Adipocyte (in vitro differentiated cells): Measurements from ENCODE around the gene MAD2L2.

Source experiments
- DNase-seq: peaks from one replicate; pipeline ENCODE4 v3.0.0-alpha.2; 2015; ENCODE audit warnings: low read depth
- H3K27me3 ChIP-seq: replicated peaks from 2 replicates; pipeline ENCODE4 v1.7.0; 2013; ENCODE audit warnings: mild to moderate bottlenecking, low read length, moderate library complexity; ENCODE audit not compliant: control insufficient read depth, insufficient read depth
- H3K36me3 ChIP-seq: 2 replicates; pipeline ENCODE4 v1.7.0; 2013; ENCODE audit warnings: low read length, mild to moderate bottlenecking, moderate library complexity; ENCODE audit not compliant: control insufficient read depth, insufficient read depth, severe bottlenecking
- H3K4me1 ChIP-seq: 2 replicates; pipeline ENCODE4 v1.7.0; 2013; ENCODE audit warnings: mild to moderate bottlenecking, low read length, moderate library complexity; ENCODE audit not compliant: control insufficient read depth, insufficient read depth
- H3K4me3 ChIP-seq: 2 replicates; pipeline ENCODE4 v1.7.0; 2013; ENCODE audit warnings: mild to moderate bottlenecking, low read length, moderate library complexity
- H3K9ac ChIP-seq: 2 replicates; pipeline ENCODE4 v1.7.0; 2013; ENCODE audit warnings: mild to moderate bottlenecking, low read length, moderate library complexity
- H3K9me3 ChIP-seq: 2 replicates; pipeline ENCODE4 v1.7.0; 2013; ENCODE audit warnings: mild to moderate bottlenecking, low read length, moderate library complexity; ENCODE audit not compliant: control insufficient read depth

The MAD2L2 gene

DNA sequence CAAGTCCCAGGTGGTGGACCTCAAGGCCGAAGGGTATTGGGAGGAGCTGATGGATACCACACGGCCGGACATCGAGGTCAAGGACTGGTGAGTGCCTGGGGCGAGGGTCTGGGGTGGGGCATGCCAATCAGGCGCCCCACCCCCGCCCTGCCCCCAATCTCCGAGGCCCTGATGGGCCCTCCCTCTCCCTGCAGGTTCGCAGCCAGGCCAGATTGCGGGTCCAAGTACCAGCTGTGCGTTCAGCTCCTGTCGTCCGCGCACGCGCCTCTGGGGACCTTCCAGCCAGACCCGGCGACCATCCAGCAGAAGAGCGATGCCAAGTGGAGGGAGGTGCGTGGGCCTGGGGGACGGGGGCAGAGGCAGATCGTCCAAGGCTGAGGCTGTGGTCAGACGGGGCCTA, 22.4 kb downstream of the MAD2L2 start:
- Histone ChIP-seq H3K27me3 (no peaks in the 10 kb centered on the region), H3K36me3 (no peaks in the 10 kb centered on the region), H3K9me3 (no peaks in the 10 kb centered on the region), H3K4me3 (no peak overlapping the region), H3K4me1 (no peaks in the 10 kb centered on the region), H3K9ac (no peak overlapping the region)
- DNase-seq, result no peak

DNA sequence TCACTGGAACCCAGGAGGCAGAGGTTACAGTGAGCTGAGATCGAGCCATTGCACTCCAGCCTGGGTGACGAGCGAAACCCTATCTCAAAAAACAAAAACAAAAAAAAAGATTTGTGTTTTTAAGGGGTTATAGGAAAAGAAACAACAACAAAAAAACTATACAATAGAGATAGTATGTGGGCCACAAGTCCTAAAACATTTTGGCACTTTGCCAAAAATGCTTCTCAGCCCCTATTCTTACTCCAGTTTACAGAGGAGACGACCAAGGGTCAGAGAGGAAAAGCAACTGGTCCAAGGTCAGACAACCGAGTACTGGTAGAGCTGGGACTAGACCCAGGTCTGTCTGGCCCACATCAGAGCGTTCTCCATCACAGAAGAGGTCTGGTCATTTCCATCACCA, 23.3 kb downstream of the MAD2L2 start:
- DNase-seq, result no peak
- no peaks in the 10 kb centered on the region for H3K9me3 ChIP-seq
- no peak overlapping the region for H3K9ac ChIP-seq
- no peaks in the 10 kb centered on the region for H3K4me1 ChIP-seq
- H3K36me3 ChIP-seq, result no peaks in the 10 kb centered on the region
- no peaks in the 10 kb centered on the region for H3K27me3 ChIP-seq
- H3K4me3 ChIP-seq, result no peak overlapping the region

DNA sequence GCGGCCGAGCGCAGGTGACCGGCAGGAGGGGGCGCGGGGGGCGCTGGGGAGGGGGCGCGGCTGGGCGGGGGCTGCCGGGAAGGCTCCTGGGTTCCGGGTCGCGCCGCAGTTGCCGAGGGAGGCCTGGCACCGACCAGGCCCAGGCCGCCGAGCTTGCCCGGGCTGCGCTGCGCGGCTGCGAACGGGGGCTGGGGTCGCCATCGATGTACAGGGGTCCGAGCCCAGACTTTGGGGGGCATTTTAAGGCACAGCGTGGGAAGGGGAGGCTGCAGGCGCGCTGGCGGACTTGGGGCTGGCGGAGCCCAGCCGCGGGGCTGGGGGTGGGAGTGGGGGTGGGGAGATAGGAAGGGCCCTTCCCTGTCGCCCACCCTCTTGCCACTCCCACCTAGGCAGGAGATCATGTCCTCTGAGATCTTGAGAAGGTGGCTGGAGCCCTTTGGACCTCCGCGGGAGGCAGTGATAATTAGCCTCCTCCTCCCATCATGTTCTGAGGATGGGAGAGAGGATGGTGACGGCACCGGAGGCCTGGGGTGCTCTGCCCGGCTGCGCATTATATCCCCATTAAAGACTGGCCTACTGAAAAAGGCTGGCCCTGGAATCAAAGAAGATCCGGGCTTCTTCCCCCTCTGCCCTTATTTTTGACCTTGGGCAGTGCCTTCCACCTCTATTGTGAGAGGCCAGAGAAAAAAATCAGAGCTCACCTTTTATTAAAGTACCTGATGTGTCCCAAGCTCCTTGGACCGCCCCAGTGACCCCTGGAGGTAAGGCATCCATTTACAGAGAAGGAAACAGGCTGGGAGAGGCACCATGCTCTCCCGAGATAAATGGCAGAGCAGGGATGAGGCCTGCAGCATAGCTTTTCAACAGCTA, 25.8 kb downstream of the MAD2L2 start:
- Histone ChIP-seq H3K27me3 (peaks cover 7% of the 10 kb centered on the region), H3K4me3 (peak overlapping the region; percentile 73), H3K9ac (peak overlapping the region; percentile 68), H3K9me3 (no peaks in the 10 kb centered on the region), H3K4me1 (no peaks in the 10 kb centered on the region), H3K36me3 (no peaks in the 10 kb centered on the region)
- no peak for DNase-seq

DNA sequence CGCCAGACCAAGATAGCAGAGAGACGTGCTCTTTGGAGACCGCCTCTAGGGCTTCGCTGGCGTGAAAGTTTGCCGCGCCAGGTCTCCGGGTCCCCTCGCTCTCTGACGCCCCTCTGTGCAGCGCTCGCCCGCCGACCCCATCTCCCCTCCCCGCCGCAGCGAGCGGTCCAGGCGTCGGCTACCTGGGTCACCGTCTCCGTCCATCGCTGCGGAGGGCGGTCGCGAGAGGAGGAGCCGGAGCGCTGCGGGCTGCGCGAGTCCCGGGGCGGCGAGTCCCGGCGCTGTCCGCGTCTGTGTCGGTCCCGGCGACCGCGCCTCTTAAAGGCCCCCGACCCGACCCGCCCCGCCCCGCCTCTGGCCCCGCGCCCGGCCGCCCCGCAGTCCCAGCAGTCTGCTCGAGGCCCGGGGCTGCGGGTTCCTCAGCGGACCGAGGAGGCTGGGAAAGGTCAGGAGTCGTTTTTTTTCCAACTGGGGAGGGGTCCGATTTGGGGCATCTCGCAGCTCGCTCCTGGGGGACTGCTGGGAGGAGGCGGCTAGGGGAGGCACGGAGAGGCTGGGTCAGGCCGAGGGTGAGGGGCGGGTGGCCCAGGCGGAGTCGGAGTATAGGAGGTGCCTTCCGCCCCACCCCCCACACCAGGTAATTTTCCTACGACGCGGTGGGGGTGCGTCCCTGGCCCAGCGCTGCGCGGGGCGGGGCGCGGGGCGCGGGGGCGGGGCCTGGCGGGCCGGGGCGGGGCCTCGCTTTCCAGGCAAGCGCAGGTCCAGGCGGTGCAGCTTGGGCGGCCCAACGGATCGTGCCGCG, 26.6 kb downstream of the MAD2L2 start, which contains the start of the genes FBXO2 and FBXO44:
TSS of gene FBXO2 (minus strand) at position 293 of the 802 bp plus-strand sequence. CDS start at position 204, 89 bp downstream.
TSS of gene FBXO44 (plus strand) at position 741 of the 802 bp plus-strand sequence. CDS start 959 bp downstream, outside the sequence.
- Histone ChIP-seq H3K4me1 (peaks cover 6% of the 10 kb centered on the region), H3K36me3 (no peaks in the 10 kb centered on the region), H3K9me3 (no peaks in the 10 kb centered on the region), H3K9ac (peak within 1 kb of the TSS; percentile 68), H3K27me3 (peaks cover 14% of the 10 kb centered on the region), H3K4me3 (peak within 1 kb of the TSS; percentile 73)
- peak; percentile 73 for DNase-seq

DNA sequence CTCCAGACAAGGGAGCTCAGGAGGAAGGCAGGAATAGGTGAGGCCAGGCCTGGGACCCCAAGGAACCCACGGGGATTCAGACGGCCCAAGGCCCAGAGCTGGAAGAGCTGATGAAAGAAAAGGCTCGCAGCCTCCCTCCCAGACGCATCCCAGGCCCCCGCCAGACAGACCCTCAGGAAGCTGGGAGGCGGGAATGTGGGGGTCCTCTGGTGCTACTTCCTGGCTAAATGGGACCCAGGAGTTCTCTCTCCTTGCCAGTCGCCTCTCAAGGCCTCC, 27.1 kb downstream of the MAD2L2 start:
- peak overlapping the region; percentile 37 for H3K4me3 ChIP-seq
- DNase-seq, result no peak
- H3K27me3 ChIP-seq, result peaks cover 14% of the 10 kb centered on the region
- H3K9ac ChIP-seq, result no peak overlapping the region
- no peaks in the 10 kb centered on the region for H3K36me3 ChIP-seq
- peaks cover 6% of the 10 kb centered on the region for H3K4me1 ChIP-seq
- no peaks in the 10 kb centered on the region for H3K9me3 ChIP-seq

DNA sequence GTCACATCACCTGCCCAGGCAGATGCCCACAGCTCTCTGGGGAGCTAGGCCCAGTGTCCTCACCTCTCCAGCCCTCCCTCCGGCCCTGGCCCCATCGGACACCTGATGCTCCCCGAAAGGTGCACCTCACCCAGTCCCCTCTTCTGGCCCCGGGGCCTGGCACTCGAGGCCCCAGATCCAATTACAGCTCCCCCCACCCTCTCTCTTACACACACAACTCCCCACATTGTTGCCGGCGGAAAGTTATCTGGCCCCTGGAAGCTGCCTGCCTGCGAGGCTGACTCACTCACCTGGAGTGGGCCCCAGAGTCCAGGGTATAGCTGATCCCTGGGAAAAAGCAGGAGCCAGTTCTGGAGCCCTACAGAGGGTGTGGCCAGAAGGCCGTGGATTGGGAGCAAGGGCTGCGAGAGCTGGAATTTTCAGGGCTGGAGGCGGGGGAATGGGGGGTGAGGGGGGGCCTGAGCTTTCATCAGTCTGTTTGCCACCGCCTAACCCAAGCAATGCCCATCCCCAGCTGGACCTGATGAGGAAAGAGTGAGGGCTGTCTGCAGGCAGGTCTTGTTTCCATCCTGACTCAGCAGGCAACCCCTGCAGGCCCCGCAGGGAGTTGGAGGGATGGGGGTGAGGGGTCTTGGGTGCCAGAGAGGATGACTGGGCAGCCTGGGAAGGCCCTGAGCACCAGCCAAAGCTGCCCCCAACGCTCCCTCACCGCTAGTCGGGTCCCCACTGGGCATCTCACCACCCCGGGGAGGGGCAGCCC, 27.7 kb downstream of the MAD2L2 start:
- H3K4me3 ChIP-seq, result no peak overlapping the region
- peaks cover 14% of the 10 kb centered on the region for H3K27me3 ChIP-seq
- H3K9ac ChIP-seq, result no peak overlapping the region
- H3K9me3 ChIP-seq, result no peaks in the 10 kb centered on the region
- H3K36me3 ChIP-seq, result no peaks in the 10 kb centered on the region
- no peak for DNase-seq
- peaks cover 6% of the 10 kb centered on the region for H3K4me1 ChIP-seq

DNA sequence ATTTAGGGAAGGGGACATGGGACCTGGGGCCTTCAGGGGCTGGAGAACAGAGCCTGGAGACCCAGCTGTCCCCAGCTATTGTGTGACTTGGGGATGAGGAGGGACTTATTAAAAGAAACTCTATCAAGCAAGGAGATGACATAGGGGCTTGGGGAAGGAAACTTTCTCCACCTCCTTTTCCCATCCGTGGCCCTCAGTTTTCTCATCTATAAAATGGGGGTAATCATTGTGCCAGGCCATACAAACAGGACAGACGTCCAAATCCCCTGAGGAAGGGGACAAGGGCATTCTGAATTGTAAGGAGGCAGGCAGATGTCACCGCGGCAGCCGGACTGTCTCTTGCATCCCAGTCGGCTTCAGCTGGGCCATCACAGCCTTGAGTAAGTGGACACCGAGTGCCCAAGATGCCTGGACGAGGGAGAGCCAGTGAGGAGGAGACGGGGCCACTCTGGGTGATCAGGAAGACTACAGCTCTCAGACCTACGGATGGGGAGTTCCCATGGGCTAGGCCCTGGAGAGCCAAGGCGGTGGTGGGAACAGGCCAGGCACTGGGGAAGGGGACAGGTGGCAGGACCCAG, 28.7 kb downstream of the MAD2L2 start:
- Histone ChIP-seq H3K36me3 (no peaks in the 10 kb centered on the region), H3K4me3 (no peak overlapping the region), H3K9me3 (no peaks in the 10 kb centered on the region), H3K27me3 (peaks cover 15% of the 10 kb centered on the region), H3K9ac (no peak overlapping the region), H3K4me1 (peaks cover 6% of the 10 kb centered on the region)
- no peak for DNase-seq

DNA sequence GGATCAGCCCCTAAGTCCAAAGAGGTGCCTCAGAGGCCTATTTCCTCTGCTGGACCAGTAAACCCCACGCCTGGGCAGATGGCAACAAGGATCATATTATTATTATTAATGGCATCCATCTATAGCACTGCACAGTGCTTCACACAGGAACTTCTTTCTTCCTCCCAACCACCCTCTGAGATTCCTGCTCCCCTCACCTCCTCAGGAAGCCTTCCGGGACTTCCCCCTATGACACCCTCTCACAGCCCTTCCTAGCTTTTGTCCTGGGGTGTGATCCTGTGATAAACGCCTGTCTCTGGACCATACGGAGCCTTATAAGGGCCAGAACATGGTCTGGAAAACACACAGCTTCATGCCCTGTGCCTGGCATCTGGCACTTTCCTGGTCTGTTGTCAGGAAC, 29.9 kb downstream of the MAD2L2 start:
- DNase-seq, result no peak
- H3K27me3 ChIP-seq, result peaks cover 25% of the 10 kb centered on the region
- no peaks in the 10 kb centered on the region for H3K36me3 ChIP-seq
- H3K4me3 ChIP-seq, result no peak overlapping the region
- no peak overlapping the region for H3K9ac ChIP-seq
- H3K4me1 ChIP-seq, result peaks cover 6% of the 10 kb centered on the region
- no peaks in the 10 kb centered on the region for H3K9me3 ChIP-seq

DNA sequence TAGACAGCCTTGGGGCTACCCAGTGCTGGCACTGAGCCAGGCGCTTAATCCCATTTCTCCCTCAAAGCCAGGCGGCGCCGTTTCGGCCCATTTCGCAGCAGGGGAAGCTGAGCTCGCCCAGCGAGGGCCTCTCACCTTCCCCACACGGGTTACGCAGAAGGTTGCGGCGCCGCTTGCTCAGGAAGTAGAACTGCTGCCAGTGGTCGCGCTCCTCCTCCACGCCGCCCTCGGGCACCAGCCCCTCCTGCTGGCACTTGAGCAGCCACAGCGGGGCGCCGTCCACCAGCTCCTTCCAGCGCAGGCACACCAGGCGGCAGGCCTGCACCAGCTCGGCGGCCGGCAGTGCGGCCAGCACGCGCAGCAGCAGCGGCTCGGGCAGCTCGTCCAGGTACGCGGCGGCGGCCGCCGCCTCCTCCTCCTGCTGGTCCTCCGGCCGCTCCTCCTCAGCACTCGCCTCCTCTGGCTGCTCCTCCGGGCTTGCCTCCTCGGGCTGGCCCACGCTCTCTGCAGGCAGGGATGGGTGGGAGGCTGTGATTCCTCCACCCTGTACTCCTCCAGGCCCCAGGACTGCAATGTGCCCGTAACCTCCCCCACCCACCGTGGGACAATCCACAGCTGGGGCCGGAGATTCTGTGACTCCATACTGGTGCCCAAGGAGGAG, 30.5 kb downstream of the MAD2L2 start:
- Histone ChIP-seq H3K9me3 (no peaks in the 10 kb centered on the region), H3K4me1 (peaks cover 6% of the 10 kb centered on the region), H3K27me3 (peaks cover 25% of the 10 kb centered on the region), H3K36me3 (no peaks in the 10 kb centered on the region), H3K4me3 (no peak overlapping the region), H3K9ac (no peak overlapping the region)
- peak; percentile 82 for DNase-seq

DNA sequence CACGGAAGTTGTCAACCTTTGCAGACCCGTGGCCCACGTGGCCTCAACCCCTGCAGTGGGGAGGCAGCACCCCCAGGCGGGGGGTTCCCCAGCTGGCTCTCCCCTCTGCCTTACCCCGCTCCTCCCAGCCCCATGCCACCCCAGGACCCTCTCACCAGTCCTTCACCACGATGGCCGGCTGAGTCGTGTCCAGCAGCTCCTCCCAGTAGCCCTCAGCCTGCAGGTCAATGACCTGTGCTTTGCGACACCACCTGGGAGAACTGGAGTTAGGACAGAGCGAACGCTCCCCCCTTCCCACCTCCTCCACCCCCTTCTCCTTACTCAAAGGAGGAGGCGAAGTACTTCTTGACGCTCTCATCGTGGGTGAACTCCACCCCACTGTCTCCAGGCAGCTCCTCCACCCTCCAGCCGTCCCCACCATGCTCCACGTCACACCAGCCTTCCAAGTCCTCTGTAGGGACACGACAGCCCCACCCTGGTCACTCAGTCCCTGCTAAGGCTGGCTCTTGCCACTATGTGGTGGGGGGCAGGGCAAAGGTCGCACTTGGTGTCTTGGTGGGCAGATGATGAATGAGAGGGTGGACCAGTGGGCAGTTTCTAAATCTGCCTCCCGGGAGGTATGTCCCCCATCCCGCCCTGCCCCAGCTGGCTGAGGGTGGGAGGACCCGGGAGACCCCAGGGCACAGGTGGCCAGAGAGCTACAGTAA, 31.2 kb downstream of the MAD2L2 start:
- no peaks in the 10 kb centered on the region for H3K9me3 ChIP-seq
- no peak overlapping the region for H3K4me3 ChIP-seq
- peaks cover 6% of the 10 kb centered on the region for H3K4me1 ChIP-seq
- no peak for DNase-seq
- H3K27me3 ChIP-seq, result peaks cover 25% of the 10 kb centered on the region
- no peaks in the 10 kb centered on the region for H3K36me3 ChIP-seq
- no peak overlapping the region for H3K9ac ChIP-seq
